Measurements from ENCODE around the gene STIM1. TPM values are rescaled to one million over a fixed set of nuclear protein-coding genes. Genes with fewer than 3 reads are reported as not detected.
"Not testable (repeated sequence)": the region's sequence is repeated elsewhere in the genome, so short reads cannot be mapped to it uniquely, and the experiment has no call there.

Gene STIM1
- total RNA-seq, 3 donors from 2014 or later (not counting 1 experiment from before 2014, with no cell fraction given): 171 to 187 (median 175) TPM

- H3K36me3 ChIP-seq (ENCODE audit: control insufficient read depth, insufficient read depth, low read length): no peaks in the 10 kb centered on the region
- Mint-ChIP-seq H3K9me3 (no peaks in the 10 kb centered on the region), H3K36me3 (no peaks in the 10 kb centered on the region), H3K4me3 (peak overlapping the region; percentile 96), H3K4me1 (peaks cover 80 to 87% of the 10 kb centered on the region in 2 donors), H3K27me3 (ENCODE audit: low read depth in 2 of 2) (no peaks in the 10 kb centered on the region), H3K27ac (peak overlapping the region; percentile 83 to 100)
- ATAC-seq: no peak
- H3K27ac ChIP-seq (ENCODE audit: low read length): peak overlapping the region; percentile 4
- H3K27me3 ChIP-seq (ENCODE audit: control insufficient read depth, insufficient read depth, low read length): no peaks in the 10 kb centered on the region
- DNase-seq: peak in 1 of 2 donors; percentile 40
- 60% methylated on average over 4 of the region's 4 CpGs for WGBS (ENCODE audit: insufficient coverage)
- intact Hi-C loops (cut with micrococcal nuclease): loop anchor here (5.0 kb wide), 2 partner anchors 33 to 133 kb away; no protein-coding TSS in a partner anchor
- H3K4me1 ChIP-seq (ENCODE audit: control insufficient read depth, insufficient read depth, low read length): peaks cover 60% of the 10 kb centered on the region
- H3K9me3 ChIP-seq (ENCODE audit: control insufficient read depth, insufficient read depth, low read length): no peaks in the 10 kb centered on the region
- no peak overlapping the region for H3K4me3 ChIP-seq (ENCODE audit: low read length)
- no peak for TF ChIP-seq CTCF (IDR thresholded peaks at IDR 0.05)
Observed at GRCh38 chr11:3859373-3859881, 4.0 kb downstream of the STIM1 start.

GRCh38 chr11:3860375-3860774, 4.9 kb downstream of the STIM1 start:
- peak overlapping the region; percentile 96 for H3K4me3 Mint-ChIP-seq
- Histone ChIP-seq H3K4me3 (ENCODE audit: low read length) (no peak overlapping the region), H3K27ac (ENCODE audit: low read length) (peak overlapping the region; percentile 12), H3K4me1 (ENCODE audit: control insufficient read depth, insufficient read depth, low read length) (peaks cover 63% of the 10 kb centered on the region), H3K36me3 (ENCODE audit: control insufficient read depth, insufficient read depth, low read length) (no peaks in the 10 kb centered on the region), H3K9me3 (ENCODE audit: control insufficient read depth, insufficient read depth, low read length) (no peaks in the 10 kb centered on the region), H3K27me3 (ENCODE audit: control insufficient read depth, insufficient read depth, low read length) (no peaks in the 10 kb centered on the region)
- H3K36me3 Mint-ChIP-seq: no peaks in the 10 kb centered on the region
- ATAC-seq: no peak
- H3K27ac Mint-ChIP-seq: peak overlapping the region; percentile 83 to 85
- intact Hi-C loops (cut with micrococcal nuclease): no loop called here
- no peaks in the 10 kb centered on the region for H3K9me3 Mint-ChIP-seq
- peak in 1 of 2 donors; percentile 52 for DNase-seq
- H3K4me1 Mint-ChIP-seq: peaks cover 84 to 91% of the 10 kb centered on the region in 2 donors
- 80% methylated on average over 1 of the region's 2 CpGs for WGBS (ENCODE audit: insufficient coverage)
- H3K27me3 Mint-ChIP-seq (ENCODE audit: low read depth in 2 of 2): no peaks in the 10 kb centered on the region
- TF ChIP-seq CTCF (IDR thresholded peaks at IDR 0.05): no peak

- WGBS (ENCODE audit: insufficient coverage): 0% methylated on average over 1 of the region's 4 CpGs
- Mint-ChIP-seq H3K4me1 (peaks cover 89 to 93% of the 10 kb centered on the region in 2 donors), H3K27ac (peak overlapping the region; percentile 83 to 85), H3K4me3 (peak overlapping the region; percentile 96)
- H3K27me3 Mint-ChIP-seq (ENCODE audit: low read depth in 2 of 2); H3K9me3 Mint-ChIP-seq; H3K9me3 ChIP-seq (ENCODE audit: control insufficient read depth, insufficient read depth, low read length); H3K27me3 ChIP-seq (ENCODE audit: control insufficient read depth, insufficient read depth, low read length); H3K36me3 Mint-ChIP-seq; H3K4me3 ChIP-seq (ENCODE audit: low read length); H3K36me3 ChIP-seq (ENCODE audit: control insufficient read depth, insufficient read depth, low read length); intact Hi-C loops (cut with micrococcal nuclease): not testable (repeated sequence)
- Histone ChIP-seq H3K4me1 (ENCODE audit: control insufficient read depth, insufficient read depth, low read length) (peaks cover 69% of the 10 kb centered on the region), H3K27ac (ENCODE audit: low read length) (peak overlapping the region; percentile 12)
- DNase-seq (peak in 1 of 2 donors; percentile 62), ATAC-seq (peak; percentile 43 to 63 (median 56))
Observed at GRCh38 chr11:3860898-3861393, 5.5 kb downstream of the STIM1 start.

- DNase-seq (peak in 1 of 2 donors; percentile 39), ATAC-seq (no peak)
- Mint-ChIP-seq H3K4me3 (peak overlapping the region; percentile 96), H3K27me3 (ENCODE audit: low read depth in 2 of 2) (no peaks in the 10 kb centered on the region), H3K36me3 (no peaks in the 10 kb centered on the region), H3K9me3 (no peaks in the 10 kb centered on the region), H3K27ac (peak overlapping the region; percentile 83 to 85), H3K4me1 (peaks cover 88 to 92% of the 10 kb centered on the region in 2 donors)
- Histone ChIP-seq H3K27me3 (ENCODE audit: control insufficient read depth, insufficient read depth, low read length) (no peaks in the 10 kb centered on the region), H3K4me1 (ENCODE audit: control insufficient read depth, insufficient read depth, low read length) (peaks cover 69% of the 10 kb centered on the region), H3K36me3 (ENCODE audit: control insufficient read depth, insufficient read depth, low read length) (no peaks in the 10 kb centered on the region), H3K4me3 (ENCODE audit: low read length) (no peak overlapping the region), H3K9me3 (ENCODE audit: control insufficient read depth, insufficient read depth, low read length) (no peaks in the 10 kb centered on the region), H3K27ac (ENCODE audit: low read length) (peak overlapping the region; percentile 6)
- intact Hi-C loops (cut with micrococcal nuclease): no loop called here
- WGBS (ENCODE audit: insufficient coverage): 0% methylated on average over 1 of the region's 1 CpG
- TF ChIP-seq CTCF (IDR thresholded peaks at IDR 0.05): no peak
Observed at GRCh38 chr11:3861683-3862082, 6.2 kb downstream of the STIM1 start.
